HG03439 (cell line): ENCODE results near the gene SOCS2.
"Not testable (repeated sequence)": the region's sequence is repeated elsewhere in the genome, so short reads cannot be mapped to it uniquely, and the experiment has no call there.

Source experiments
- ATAC-seq: cut with Tn5 transposase; IDR thresholded peaks from one replicate; pipeline ENCODE4 v1.9.1; 2021; ENCODE audit warnings: mild to moderate bottlenecking, moderate library complexity; ENCODE audit not compliant: unreplicated experiment

The SOCS2 gene

GRCh38 chr12:93571925-93572711, at the start of gene SOCS2:
Gene SOCS2 (plus strand): TSS chr12:93572675. CDS start chr12:93572898, 223 bp downstream.
- ATAC-seq, result no peak

- ATAC-seq, result no peak
Observed at GRCh38 chr12:93524386-93525133, 47.9 kb upstream of the SOCS2 start.

- ATAC-seq, result no peak
Observed at GRCh38 chr12:93526786-93527428, 45.6 kb upstream of the SOCS2 start.

- ATAC-seq, result no peak
Observed at GRCh38 chr12:93530358-93530757, 42.1 kb upstream of the SOCS2 start.

- no peak for ATAC-seq
Observed at GRCh38 chr12:93533310-93533709, 39.2 kb upstream of the SOCS2 start.

- no peak for ATAC-seq
Observed at GRCh38 chr12:93536111-93536765, 36.2 kb upstream of the SOCS2 start.

GRCh38 chr12:93536766-93537488, 35.5 kb upstream of the SOCS2 start:
- ATAC-seq, result peak; percentile 70

GRCh38 chr12:93537769-93538168, 34.7 kb upstream of the SOCS2 start:
- no peak for ATAC-seq

- no peak for ATAC-seq
Observed at GRCh38 chr12:93539821-93540220, 32.7 kb upstream of the SOCS2 start.

- ATAC-seq, result no peak
Observed at GRCh38 chr12:93540466-93540865, 32.0 kb upstream of the SOCS2 start.

- no peak for ATAC-seq
Observed at GRCh38 chr12:93541578-93542225, 30.8 kb upstream of the SOCS2 start.

- no peak for ATAC-seq
Observed at GRCh38 chr12:93547778-93548177, 24.7 kb upstream of the SOCS2 start.

- ATAC-seq, result no peak
Observed at GRCh38 chr12:93549174-93549573, 23.3 kb upstream of the SOCS2 start.

- ATAC-seq, result no peak
Observed at GRCh38 chr12:93550748-93551611, 21.5 kb upstream of the SOCS2 start.

GRCh38 chr12:93552427-93552826, 20.0 kb upstream of the SOCS2 start:
- ATAC-seq, result no peak

GRCh38 chr12:93557879-93558278, 14.6 kb upstream of the SOCS2 start:
- not testable (repeated sequence) for ATAC-seq

- not testable (repeated sequence) for ATAC-seq
Observed at GRCh38 chr12:93558685-93559084, 13.8 kb upstream of the SOCS2 start.

- ATAC-seq, result no peak
Observed at GRCh38 chr12:93563807-93564538, 8.5 kb upstream of the SOCS2 start.
